DMS153 treated with DMSO at 0.1 percent for 48 hours (cell line): Measurements from ENCODE around the gene RAB11FIP4.

Source experiments
- DNase-seq: peaks from one replicate; lab custom pipeline; 2025; ENCODE audit not compliant: unreplicated experiment; lab: John Stamatoyannopoulos, UW

The RAB11FIP4 gene

GRCh38 chr17:31561469-31562375 lies 170.2 kb downstream of the RAB11FIP4 start:
- no peak for DNase-seq

- DNase-seq, result no peak
Observed at GRCh38 chr17:31562376-31562840, 170.9 kb downstream of the RAB11FIP4 start.

- no peak for DNase-seq
Observed at GRCh38 chr17:31564291-31564690, 172.8 kb downstream of the RAB11FIP4 start.

- DNase-seq, result no peak
Observed at GRCh38 chr17:31564883-31565301, 173.4 kb downstream of the RAB11FIP4 start.

- DNase-seq, result no peak
Observed at GRCh38 chr17:31565652-31566051, 174.2 kb downstream of the RAB11FIP4 start.

- DNase-seq, result no peak
Observed at GRCh38 chr17:31566247-31566991, 174.9 kb downstream of the RAB11FIP4 start.

GRCh38 chr17:31566992-31567373 lies 175.5 kb downstream of the RAB11FIP4 start:
- no peak for DNase-seq

- no peak for DNase-seq
Observed at GRCh38 chr17:31568121-31568520, 176.6 kb downstream of the RAB11FIP4 start.

- no peak for DNase-seq
Observed at GRCh38 chr17:31568539-31568938, 177.1 kb downstream of the RAB11FIP4 start.

GRCh38 chr17:31570231-31570630 lies 178.8 kb downstream of the RAB11FIP4 start:
- DNase-seq, result no peak

- DNase-seq, result no peak
Observed at GRCh38 chr17:31570951-31571892, 179.7 kb downstream of the RAB11FIP4 start.

GRCh38 chr17:31572341-31572740 lies 180.9 kb downstream of the RAB11FIP4 start:
- DNase-seq, result no peak

- no peak for DNase-seq
Observed at GRCh38 chr17:31573047-31573446, 181.6 kb downstream of the RAB11FIP4 start.

- no peak for DNase-seq
Observed at GRCh38 chr17:31573861-31574260, 182.4 kb downstream of the RAB11FIP4 start.

GRCh38 chr17:31574458-31574857 lies 183.0 kb downstream of the RAB11FIP4 start:
- DNase-seq, result no peak

- no peak for DNase-seq
Observed at GRCh38 chr17:31575043-31575442, 183.6 kb downstream of the RAB11FIP4 start.

- DNase-seq, result no peak
Observed at GRCh38 chr17:31579265-31579664, 187.8 kb downstream of the RAB11FIP4 start.

GRCh38 chr17:31580316-31580705 lies 188.8 kb downstream of the RAB11FIP4 start:
- DNase-seq, result no peak

GRCh38 chr17:31580706-31581490 lies 189.4 kb downstream of the RAB11FIP4 start:
- peak; percentile 24 for DNase-seq

- DNase-seq, result no peak
Observed at GRCh38 chr17:31581491-31581890, 190.0 kb downstream of the RAB11FIP4 start.
